WTC11 (cell line): ENCODE data around the gene SP2. TPM values are rescaled to one million over a fixed set of nuclear protein-coding genes. Genes with fewer than 3 reads are reported as not detected.

ENCODE experiments used
- ATAC-seq: fragments of 200-7000 bp; cut with Tn5 transposase; 2 replicates; pipeline ENCODE4 v1.10.0; 2021; ENCODE audit warnings: mild to moderate bottlenecking, moderate library complexity
- CTCF ChIA-PET: fragments of 300-600 bp; sonication (Branson Sonifier 250); formaldehyde crosslinking; loops from one replicate; lab custom pipeline; 2021; ENCODE audit warnings: antibody characterized with exemption; lab: Charles Lee
- POLR2A ChIA-PET: fragments of 350-600 bp; sonication (Branson Sonifier 250); formaldehyde crosslinking; loops from one replicate; lab custom pipeline; 2021; ENCODE audit warnings: antibody characterized with exemption; lab: Charles Lee
- DNase-seq: peaks from one replicate; pipeline ENCODE4 v3.0.0; 2021; ENCODE audit warnings: low spot score
- H3K27ac Mint-ChIP-seq: 2 replicates; pipeline ENCODE4 v1.8.0; 2021; ENCODE audit warnings: mixed read lengths
- H3K27me3 Mint-ChIP-seq: 2 replicates; pipeline ENCODE4 v1.8.0; 2021; ENCODE audit warnings: low read depth, mild to moderate bottlenecking, moderate library complexity, mixed read lengths
- H3K36me3 Mint-ChIP-seq: 2 replicates; pipeline ENCODE4 v1.8.0; 2021; ENCODE audit warnings: mixed read lengths
- H3K4me1 Mint-ChIP-seq: 2 replicates; pipeline ENCODE4 v1.8.0; 2022; ENCODE audit warnings: mixed read lengths
- H3K4me3 Mint-ChIP-seq: 2 replicates; pipeline ENCODE4 v1.8.0; 2021; ENCODE audit warnings: mild to moderate bottlenecking, moderate library complexity, mixed read lengths
- H3K9me3 Mint-ChIP-seq: 2 replicates; pipeline ENCODE4 v1.8.0; 2021; ENCODE audit warnings: mixed read lengths
- ATF2 ChIP-seq: sonication (generic); formaldehyde crosslinking; IDR thresholded peaks from 2 replicates; pipeline ENCODE4 v1.8.1; 2022; ENCODE audit warnings: low read depth, missing genetic modification reagents, borderline replicate concordance
- CBFB ChIP-seq: sonication (generic); formaldehyde crosslinking; IDR thresholded peaks from 2 replicates; pipeline ENCODE4 v1.8.1; 2022; ENCODE audit warnings: mild to moderate bottlenecking, low read depth, missing genetic modification reagents
- CDX4 ChIP-seq: fragments of 250-450 bp; sonication (Bioruptor Pico); IDR thresholded peaks from 2 replicates; pipeline ENCODE4 v1.9.0; 2021; ENCODE audit warnings: moderate library complexity, mild to moderate bottlenecking, inconsistent platforms, borderline replicate concordance
- CREB1 ChIP-seq: sonication (generic); formaldehyde crosslinking; IDR thresholded peaks from 2 replicates; pipeline ENCODE4 v1.8.0; 2023; ENCODE audit warnings: mild to moderate bottlenecking, missing genetic modification reagents
- ELF4 ChIP-seq: sonication (generic); formaldehyde crosslinking; IDR thresholded peaks from 2 replicates; pipeline ENCODE4 v1.8.1; 2022; ENCODE audit warnings: low read depth, mild to moderate bottlenecking, moderate library complexity, missing genetic modification reagents
- FOXP1 ChIP-seq: sonication (generic); formaldehyde crosslinking; IDR thresholded peaks from 2 replicates; pipeline ENCODE4 v1.8.0; 2022; ENCODE audit warnings: missing genetic modification reagents, mild to moderate bottlenecking, moderate library complexity, borderline replicate concordance
- MXD4 ChIP-seq: fragments of 250-450 bp; sonication (Bioruptor Pico); IDR thresholded peaks from 2 replicates; pipeline ENCODE4 v1.8.0; 2021; ENCODE audit warnings: mild to moderate bottlenecking, moderate library complexity, borderline replicate concordance
- NFE2L1 ChIP-seq: sonication (generic); formaldehyde crosslinking; IDR thresholded peaks from 2 replicates; pipeline ENCODE4 v1.8.1; 2023; ENCODE audit warnings: missing genetic modification reagents
- USF1 ChIP-seq: sonication (generic); formaldehyde crosslinking; IDR thresholded peaks from 2 replicates; pipeline ENCODE4 v1.8.0; 2022; ENCODE audit warnings: mild to moderate bottlenecking, missing genetic modification reagents
- ZNF138 ChIP-seq: sonication (generic); formaldehyde crosslinking; conservative IDR thresholded peaks from 2 replicates; pipeline ENCODE4 v1.8.1; 2022; ENCODE audit warnings: mild to moderate bottlenecking, moderate library complexity, missing genetic modification reagents
- ZNF219 ChIP-seq: sonication (generic); formaldehyde crosslinking; IDR thresholded peaks from 2 replicates; pipeline ENCODE4 v1.8.0; 2023; ENCODE audit warnings: missing genetic modification reagents, mild to moderate bottlenecking, borderline replicate concordance
- ZNF317 ChIP-seq: sonication (generic); formaldehyde crosslinking; IDR thresholded peaks from 2 replicates; pipeline ENCODE4 v1.8.1; 2023; ENCODE audit warnings: low read depth, mild to moderate bottlenecking, moderate library complexity, missing genetic modification reagents, borderline replicate concordance
- ZNF512 ChIP-seq: sonication (generic); formaldehyde crosslinking; IDR thresholded peaks from 2 replicates; pipeline ENCODE4 v1.8.1; 2022; ENCODE audit warnings: missing genetic modification reagents, borderline replicate concordance
- total RNA-seq: library from RNA; stranded (reverse); gene quantifications from 3 replicates; pipeline ENCODE4 v1.2.3, GENCODE V29; 2021
- TF ChIP-seq, protein P1 (sequence below): fragments of 200-600 bp; IDR thresholded peaks from 2 replicates; pipeline ENCODE4 v1.8.0; 2022; ENCODE audit warnings: antibody characterized with exemption
- TF ChIP-seq, protein P2 (sequence below): sonication (generic); formaldehyde crosslinking; IDR thresholded peaks from 2 replicates; pipeline ENCODE4 v1.8.0; 2023; ENCODE audit warnings: missing genetic modification reagents, mild to moderate bottlenecking, borderline replicate concordance

SP2 gene
- total RNA-seq, 1 experiment from 2014 or later, result 9.9 TPM

DNA sequence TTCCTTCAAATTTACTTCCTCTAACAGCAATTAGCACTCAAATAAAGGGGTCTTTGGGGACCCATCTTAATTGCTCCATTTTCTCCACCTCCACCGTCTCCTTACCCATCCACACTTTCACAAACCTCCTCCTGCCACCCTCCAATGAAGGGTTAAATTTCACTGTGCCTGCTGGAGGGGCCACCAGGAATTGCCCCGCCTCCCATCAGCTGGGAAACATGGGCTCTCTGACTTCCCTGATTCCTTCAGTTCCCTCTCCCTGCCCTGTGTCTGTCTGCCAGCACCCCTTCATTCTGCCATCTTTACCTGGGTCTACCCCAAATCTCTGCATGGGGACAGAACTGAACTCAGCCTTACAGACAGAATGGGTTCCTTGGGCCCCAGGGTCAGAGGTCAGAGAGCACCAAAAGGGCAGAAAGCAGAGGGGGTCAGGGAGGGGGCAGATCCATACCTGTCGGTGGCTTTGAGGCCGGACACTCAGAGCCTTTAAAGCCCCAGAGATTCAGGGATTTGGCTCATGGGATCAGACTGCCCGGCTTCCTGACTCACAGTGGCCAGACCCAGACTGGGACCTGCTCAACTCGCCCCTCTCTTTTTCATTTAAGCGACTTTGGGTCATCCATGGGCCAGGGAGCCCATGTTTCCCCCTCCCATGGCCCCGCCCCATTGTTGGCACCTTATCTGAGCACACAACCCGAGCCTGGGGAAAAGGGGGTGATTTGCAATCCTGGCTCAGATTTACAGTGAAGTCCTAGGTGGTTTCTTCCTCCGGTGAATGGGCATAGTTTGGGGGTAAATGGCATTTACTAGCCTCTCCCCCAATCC, 17.6 kb upstream of the SP2 start:
- peaks cover 43% of the 10 kb centered on the region for H3K4me1 Mint-ChIP-seq
- ChIA-PET CTCF (interaction anchor here (1.7 to 18.5 kb wide), 2 partner anchors 11 to 34 kb away, joined by 15 to 1122 read pairs; partner anchors contain the start of genes SCRN2 and SP6), POLR2A (interaction anchor here (0.5 kb wide), 1 partner anchor 1896 kb away, joined by 3 read pairs; no protein-coding TSS in a partner anchor)
- ATAC-seq, result peak; percentile 24; the same call in 1 of the 2 replicates
- no peaks in the 10 kb centered on the region for H3K9me3 Mint-ChIP-seq
- peaks cover 33% of the 10 kb centered on the region for H3K27me3 Mint-ChIP-seq
- H3K36me3 Mint-ChIP-seq, result no peaks in the 10 kb centered on the region
- H3K27ac Mint-ChIP-seq, result no peak overlapping the region
- DNase-seq, result no peak
- no peak overlapping the region for H3K4me3 Mint-ChIP-seq
- no peak for TF ChIP-seq CDX4 (CRISPR knock-in tag)
- TF ChIP-seq ELF4 (CRISPR knock-in tag), result no peak
- TF ChIP-seq ZNF512 (CRISPR knock-in tag), result no peak
- TF ChIP-seq ZNF317, result no peak
- TF ChIP-seq, protein P1, sequence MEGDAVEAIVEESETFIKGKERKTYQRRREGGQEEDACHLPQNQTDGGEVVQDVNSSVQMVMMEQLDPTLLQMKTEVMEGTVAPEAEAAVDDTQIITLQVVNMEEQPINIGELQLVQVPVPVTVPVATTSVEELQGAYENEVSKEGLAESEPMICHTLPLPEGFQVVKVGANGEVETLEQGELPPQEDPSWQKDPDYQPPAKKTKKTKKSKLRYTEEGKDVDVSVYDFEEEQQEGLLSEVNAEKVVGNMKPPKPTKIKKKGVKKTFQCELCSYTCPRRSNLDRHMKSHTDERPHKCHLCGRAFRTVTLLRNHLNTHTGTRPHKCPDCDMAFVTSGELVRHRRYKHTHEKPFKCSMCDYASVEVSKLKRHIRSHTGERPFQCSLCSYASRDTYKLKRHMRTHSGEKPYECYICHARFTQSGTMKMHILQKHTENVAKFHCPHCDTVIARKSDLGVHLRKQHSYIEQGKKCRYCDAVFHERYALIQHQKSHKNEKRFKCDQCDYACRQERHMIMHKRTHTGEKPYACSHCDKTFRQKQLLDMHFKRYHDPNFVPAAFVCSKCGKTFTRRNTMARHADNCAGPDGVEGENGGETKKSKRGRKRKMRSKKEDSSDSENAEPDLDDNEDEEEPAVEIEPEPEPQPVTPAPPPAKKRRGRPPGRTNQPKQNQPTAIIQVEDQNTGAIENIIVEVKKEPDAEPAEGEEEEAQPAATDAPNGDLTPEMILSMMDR, result no peak
- no peak for TF ChIP-seq NFE2L1 (CRISPR knock-in tag)
- no peak for TF ChIP-seq ZNF219 (CRISPR knock-in tag)
- TF ChIP-seq, protein P2, sequence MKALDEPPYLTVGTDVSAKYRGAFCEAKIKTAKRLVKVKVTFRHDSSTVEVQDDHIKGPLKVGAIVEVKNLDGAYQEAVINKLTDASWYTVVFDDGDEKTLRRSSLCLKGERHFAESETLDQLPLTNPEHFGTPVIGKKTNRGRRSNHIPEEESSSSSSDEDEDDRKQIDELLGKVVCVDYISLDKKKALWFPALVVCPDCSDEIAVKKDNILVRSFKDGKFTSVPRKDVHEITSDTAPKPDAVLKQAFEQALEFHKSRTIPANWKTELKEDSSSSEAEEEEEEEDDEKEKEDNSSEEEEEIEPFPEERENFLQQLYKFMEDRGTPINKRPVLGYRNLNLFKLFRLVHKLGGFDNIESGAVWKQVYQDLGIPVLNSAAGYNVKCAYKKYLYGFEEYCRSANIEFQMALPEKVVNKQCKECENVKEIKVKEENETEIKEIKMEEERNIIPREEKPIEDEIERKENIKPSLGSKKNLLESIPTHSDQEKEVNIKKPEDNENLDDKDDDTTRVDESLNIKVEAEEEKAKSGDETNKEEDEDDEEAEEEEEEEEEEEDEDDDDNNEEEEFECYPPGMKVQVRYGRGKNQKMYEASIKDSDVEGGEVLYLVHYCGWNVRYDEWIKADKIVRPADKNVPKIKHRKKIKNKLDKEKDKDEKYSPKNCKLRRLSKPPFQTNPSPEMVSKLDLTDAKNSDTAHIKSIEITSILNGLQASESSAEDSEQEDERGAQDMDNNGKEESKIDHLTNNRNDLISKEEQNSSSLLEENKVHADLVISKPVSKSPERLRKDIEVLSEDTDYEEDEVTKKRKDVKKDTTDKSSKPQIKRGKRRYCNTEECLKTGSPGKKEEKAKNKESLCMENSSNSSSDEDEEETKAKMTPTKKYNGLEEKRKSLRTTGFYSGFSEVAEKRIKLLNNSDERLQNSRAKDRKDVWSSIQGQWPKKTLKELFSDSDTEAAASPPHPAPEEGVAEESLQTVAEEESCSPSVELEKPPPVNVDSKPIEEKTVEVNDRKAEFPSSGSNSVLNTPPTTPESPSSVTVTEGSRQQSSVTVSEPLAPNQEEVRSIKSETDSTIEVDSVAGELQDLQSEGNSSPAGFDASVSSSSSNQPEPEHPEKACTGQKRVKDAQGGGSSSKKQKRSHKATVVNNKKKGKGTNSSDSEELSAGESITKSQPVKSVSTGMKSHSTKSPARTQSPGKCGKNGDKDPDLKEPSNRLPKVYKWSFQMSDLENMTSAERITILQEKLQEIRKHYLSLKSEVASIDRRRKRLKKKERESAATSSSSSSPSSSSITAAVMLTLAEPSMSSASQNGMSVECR, result no peak
- no peak for TF ChIP-seq ATF2
- TF ChIP-seq MXD4 (CRISPR knock-in tag), result no peak
- TF ChIP-seq USF1, result no peak
- TF ChIP-seq CBFB (CRISPR knock-in tag), result no peak
- TF ChIP-seq ZNF138 (CRISPR knock-in tag), result no peak
- no peak for TF ChIP-seq CREB1
- TF ChIP-seq FOXP1 (CRISPR knock-in tag), result no peak
